MCF 10A (cell line): ENCODE results near the gene SLN. TPM values are rescaled to one million over a fixed set of nuclear protein-coding genes. Genes with fewer than 3 reads are reported as not detected.

Experiments used
- BruUV-seq: library from RNA; stranded (reverse); fragments of 400-500 nt; replicated peaks from 2 replicates; lab custom pipeline; 2021; lab: Mats Ljungman, UMichigan
- CTCF ChIA-PET: fragments of 300-600 bp; sonication (Branson Sonifier 250); formaldehyde crosslinking; extraction: SDS; loops from one replicate; lab custom pipeline; 2021; ENCODE audit warnings: antibody characterized with exemption, inconsistent platforms; lab: Yijun Ruan, JAX
- POLR2A ChIA-PET: fragments of 300-600, 350-650 bp; sonication (Branson Sonifier 250); formaldehyde crosslinking; extraction: SDS; loops from one replicate; lab custom pipeline; 2020; ENCODE audit warnings: antibody characterized with exemption, inconsistent platforms; lab: Yijun Ruan, JAX
- DNase-seq: peaks from one replicate; pipeline ENCODE4 v3.0.0-alpha.2; 2018; ENCODE audit not compliant: unreplicated experiment
- H3K27ac Mint-ChIP-seq: one replicate; pipeline ENCODE4 v1.8.0; 2022; ENCODE audit warnings: mild to moderate bottlenecking, low read depth, mixed read lengths; ENCODE audit not compliant: unreplicated experiment
- H3K27me3 Mint-ChIP-seq: one replicate; pipeline ENCODE4 v1.8.0; 2022; ENCODE audit warnings: mixed read lengths; ENCODE audit not compliant: insufficient read depth, unreplicated experiment
- H3K36me3 Mint-ChIP-seq: one replicate; pipeline ENCODE4 v1.8.0; 2022; ENCODE audit warnings: mild to moderate bottlenecking, moderate library complexity, mixed read lengths; ENCODE audit not compliant: insufficient read depth, unreplicated experiment
- H3K4me1 Mint-ChIP-seq: one replicate; pipeline ENCODE4 v1.8.0; 2022; ENCODE audit warnings: mixed read lengths; ENCODE audit not compliant: insufficient read depth, unreplicated experiment
- H3K4me3 Mint-ChIP-seq: one replicate; pipeline ENCODE4 v1.8.0; 2022; ENCODE audit warnings: mild to moderate bottlenecking, moderate library complexity, mixed read lengths; ENCODE audit not compliant: unreplicated experiment
- H3K9me3 Mint-ChIP-seq: one replicate; pipeline ENCODE4 v1.8.0; 2022; ENCODE audit warnings: mixed read lengths; ENCODE audit not compliant: unreplicated experiment
- CTCF ChIP-seq: fragments of 200-600 bp; IDR thresholded peaks from one replicate; pipeline ENCODE4 v1.8.0; 2022; ENCODE audit warnings: antibody characterized with exemption, mild to moderate bottlenecking; ENCODE audit not compliant: unreplicated experiment
- intact Hi-C: fragments of 100-400 bp; cut with micrococcal nuclease; formaldehyde crosslinking; loops from 2 replicates; pipeline ENCODE4 v1.14.1; 2022
- total RNA-seq: library from RNA; stranded (reverse); gene quantifications from 2 replicates; pipeline ENCODE4 v1.2.3, GENCODE V29; 2022

The SLN gene
- total RNA-seq, 1 experiment from 2014 or later = not detected

DNA sequence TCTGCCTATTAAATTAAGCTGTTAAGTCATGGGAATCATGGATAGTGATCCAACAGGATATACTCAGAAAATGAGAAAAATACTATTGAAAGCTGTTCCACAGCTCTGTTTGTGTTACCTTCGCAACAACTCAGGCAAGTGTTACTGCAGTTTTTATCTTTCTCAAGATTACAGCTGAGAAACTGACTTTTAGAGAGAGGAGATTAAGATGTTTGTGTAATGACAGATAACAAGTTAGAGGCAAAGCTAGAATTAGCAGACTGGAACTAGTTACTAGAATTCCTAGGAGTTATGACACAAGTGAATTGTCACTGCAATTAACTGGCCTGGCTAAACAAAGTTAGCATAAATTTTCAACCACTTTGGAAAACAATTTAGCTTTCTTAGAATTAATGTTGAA is 1.6 kb downstream of the SLN start:
- H3K4me3 Mint-ChIP-seq = no peak overlapping the region
- intact Hi-C loops = no loop called here
- peaks cover 42% of the 10 kb centered on the region for H3K27me3 Mint-ChIP-seq
- ChIA-PET POLR2A (no interaction called here), CTCF (interaction anchor here (0.9 to 1.4 kb wide), 2 partner anchors 21 to 61 kb away, joined by 3 to 4 read pairs; no protein-coding TSS in a partner anchor)
- H3K36me3 Mint-ChIP-seq = no peaks in the 10 kb centered on the region
- no peak for TF ChIP-seq CTCF
- DNase-seq = no peak
- BruUV-seq = no TSS peak
- H3K27ac Mint-ChIP-seq = no peak overlapping the region
- no peaks in the 10 kb centered on the region for H3K9me3 Mint-ChIP-seq
- peaks cover under 1% of the 10 kb centered on the region for H3K4me1 Mint-ChIP-seq

DNA sequence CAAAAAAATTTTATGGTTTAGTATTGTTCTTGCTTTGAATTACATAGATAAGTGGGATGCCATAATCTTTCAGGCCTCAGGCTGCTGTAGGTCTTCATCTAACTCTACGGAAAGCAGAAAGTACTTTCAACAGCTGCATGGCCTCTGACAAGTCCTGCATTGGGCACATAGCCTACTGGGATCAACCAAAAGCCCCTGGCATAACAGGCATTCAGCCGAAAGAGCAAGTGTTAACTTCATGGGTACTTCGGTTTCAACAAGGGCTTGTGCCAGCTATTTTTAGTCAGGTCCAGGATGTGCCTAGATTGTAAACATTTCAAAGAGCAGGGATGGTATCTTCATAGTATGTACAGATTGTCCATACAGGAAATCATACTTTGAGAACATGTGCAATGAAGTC is 3.1 kb downstream of the SLN start:
- H3K9me3 Mint-ChIP-seq = no peaks in the 10 kb centered on the region
- TF ChIP-seq CTCF = no peak
- peaks cover 42% of the 10 kb centered on the region for H3K27me3 Mint-ChIP-seq
- peaks cover 15% of the 10 kb centered on the region for H3K4me1 Mint-ChIP-seq
- no peak for DNase-seq
- intact Hi-C loops = no loop called here
- ChIA-PET POLR2A (no interaction called here), CTCF (no interaction called here)
- H3K36me3 Mint-ChIP-seq = no peaks in the 10 kb centered on the region
- BruUV-seq = no TSS peak
- H3K4me3 Mint-ChIP-seq = no peak overlapping the region
- no peak overlapping the region for H3K27ac Mint-ChIP-seq

DNA sequence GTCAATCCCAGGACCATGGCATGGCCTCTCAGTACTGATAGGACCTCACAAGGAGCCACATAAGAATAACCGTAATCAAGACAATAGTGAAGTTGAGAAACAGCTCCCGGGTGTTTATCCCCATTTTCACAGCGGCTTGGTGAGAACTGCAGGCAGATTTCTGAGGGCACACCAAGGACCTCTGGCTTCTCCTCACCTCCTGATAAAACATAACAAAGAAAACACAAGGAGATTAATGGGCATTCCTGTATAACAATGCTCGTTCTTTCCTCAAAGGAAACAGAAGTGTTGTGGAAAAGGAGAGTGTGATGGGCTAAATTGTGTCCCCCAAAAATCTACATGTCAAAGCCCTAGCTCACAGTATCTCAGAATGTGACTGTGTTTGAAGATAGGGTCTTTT is 4.0 kb downstream of the SLN start:
- peaks cover 23% of the 10 kb centered on the region for H3K4me1 Mint-ChIP-seq
- H3K4me3 Mint-ChIP-seq = no peak overlapping the region
- H3K9me3 Mint-ChIP-seq = no peaks in the 10 kb centered on the region
- no peak overlapping the region for H3K27ac Mint-ChIP-seq
- ChIA-PET POLR2A (interaction anchor here (0.6 kb wide), 1 partner anchor 20 kb away, joined by 3 read pairs; no protein-coding TSS in a partner anchor), CTCF (interaction anchor here (0.6 to 1.0 kb wide), 3 partner anchors 14 to 85 kb away, joined by 3 to 4 read pairs (median 4); no protein-coding TSS in a partner anchor)
- no peaks in the 10 kb centered on the region for H3K36me3 Mint-ChIP-seq
- intact Hi-C loops = no loop called here
- no peak for DNase-seq
- H3K27me3 Mint-ChIP-seq = peaks cover 35% of the 10 kb centered on the region
- BruUV-seq = no TSS peak
- no peak for TF ChIP-seq CTCF

GRCh38 chr11:107707215-107707671 is 4.6 kb downstream of the SLN start:
- no peak for DNase-seq
- BruUV-seq = no TSS peak
- Mint-ChIP-seq H3K27me3 (peaks cover 30% of the 10 kb centered on the region), H3K4me1 (peaks cover 23% of the 10 kb centered on the region), H3K4me3 (no peak overlapping the region), H3K27ac (no peak overlapping the region), H3K9me3 (no peaks in the 10 kb centered on the region), H3K36me3 (no peaks in the 10 kb centered on the region)
- ChIA-PET POLR2A (interaction anchor here (0.6 to 1.1 kb wide), 2 partner anchors 19 to 50 kb away, joined by 3 read pairs; no protein-coding TSS in a partner anchor), CTCF (interaction anchor here (0.6 to 1.0 kb wide), 2 partner anchors 13 to 32 kb away, joined by 3 to 4 read pairs; no protein-coding TSS in a partner anchor)
- intact Hi-C loops = no loop called here
- no peak for TF ChIP-seq CTCF
